ENCODE results near the gene FTSJ3. TPM values are rescaled to one million over a fixed set of nuclear protein-coding genes. Genes with fewer than 3 reads are reported as not detected.

Gene FTSJ3
- total and polyA plus RNA-seq, 2 experiments from 2014 or later = 29.2 to 61.5 TPM

- Histone ChIP-seq H3K79me2 (replicated peaks; ENCODE audit: insufficient read depth) (no peaks in the 10 kb centered on the region; the same call in 1 of the 2 replicates), H3K27ac (ENCODE audit: low read depth) (0 out of 2 replicates have a peak overlapping the region, but pooled peaks have one; percentile 33), H3K4me2 (no peak overlapping the region), H3K4me1 (ENCODE audit: insufficient read depth) (no peaks in the 10 kb centered on the region), H2AFZ (no peak overlapping the region), H3K4me3 (no peak overlapping the region), H3F3A (replicated peaks; ENCODE audit: low read depth) (peaks cover 50% of the 10 kb centered on the region), H4K20me1 (replicated peaks; ENCODE audit: insufficient read depth) (peaks cover 65% of the 10 kb centered on the region), H3K27me3 (ENCODE audit: insufficient read depth) (no peaks in the 10 kb centered on the region), H3K36me3 (ENCODE audit: insufficient read depth) (peaks cover 81% of the 10 kb centered on the region), H3K9me2 (ENCODE audit: insufficient read depth) (no peaks in the 10 kb centered on the region)
- peaks cover 100% of the 10 kb centered on the region for H3K36me3 Mint-ChIP-seq (ENCODE audit: low read depth)
- H3K27me3 Mint-ChIP-seq (ENCODE audit: insufficient read depth, low read depth, poor library complexity) = peaks cover 13% of the 10 kb centered on the region
- no peak overlapping the region for H3K27ac Mint-ChIP-seq
- no peaks in the 10 kb centered on the region for H3K4me1 Mint-ChIP-seq
- no peaks in the 10 kb centered on the region; the same call in 2 of the 3 replicates for H3K9me3 Mint-ChIP-seq
- H3K4me3 Mint-ChIP-seq = no peak overlapping the region; the same call in 2 of the 3 replicates
- ATAC-seq = no peak
- TF ChIP-seq EZH2phosphoT487 (IDR thresholded peaks at IDR 0.05; ENCODE audit: unreplicated experiment) (no peak), ZNF114 (CRISPR knock-in tag; IDR thresholded peaks at IDR 0.05) (no peak), ETS1 (IDR thresholded peaks at IDR 0.05) (no peak), POLR2AphosphoS5 (IDR thresholded peaks at IDR 0.05; ENCODE audit: low read depth) (no peak), REST (IDR thresholded peaks at IDR 0.05; ENCODE audit: unreplicated experiment) (no peak), CTCF (conservative IDR thresholded peaks at IDR 0.05; ENCODE audit: low read depth in 2 of 2) (no peak), ZNF331 (CRISPR knock-in tag; IDR thresholded peaks at IDR 0.05; ENCODE audit: low read depth) (no peak), JUNB (IDR thresholded peaks at IDR 0.05; ENCODE audit: unreplicated experiment) (no peak), STAT1 (IDR thresholded peaks at IDR 0.05; ENCODE audit: unreplicated experiment) (no peak), EZH2 (IDR thresholded peaks at IDR 0.05; ENCODE audit: low read depth, unreplicated experiment) (no peak), NANOG (IDR thresholded peaks at IDR 0.05; ENCODE audit: borderline replicate concordance) (no peak), CREB1 (CRISPR knock-in tag; IDR thresholded peaks at IDR 0.05; ENCODE audit: low read depth) (no peak), ZNF462 (CRISPR knock-in tag; IDR thresholded peaks at IDR 0.05) (no peak)
- DNase-seq (ENCODE audit: low spot score) = no peak
Observed at GRCh38 chr17:63819131-63819530, 8.3 kb downstream of the FTSJ3 start.
